ENCODE data around the gene MMP27. TPM values are rescaled to one million over a fixed set of nuclear protein-coding genes. Genes with fewer than 3 reads are reported as not detected.

Gene MMP27
- total RNA-seq: not detected in 2 replicates

GRCh38 chr11:102705626-102706025 lies at the start of gene MMP27:
MMP27 (minus strand) TSS chr11:102705769; CDS start chr11:102705714, 55 bp downstream.

GRCh38 chr11:102724904-102725500 lies 19.4 kb upstream of the MMP27 start, which contains the start of gene MMP8:
MMP8 (minus strand) TSS chr11:102724954; CDS start chr11:102724855, 99 bp downstream.

Other genes starting within 250 kb of the MMP27 start
- not detected in 2 replicates for gene MMP7, start 175.0 kb downstream of the MMP27 start, total RNA-seq
- not detected in 2 replicates for gene MMP20, start 80.4 kb downstream of the MMP27 start, total RNA-seq
- 0.11 TPM in 1 of 2 replicates, not detected in the other for gene MMP8, start 19.2 kb upstream of the MMP27 start, total RNA-seq
- 1.8 and 25.9 TPM in 2 replicates for gene MMP10, start 74.9 kb upstream of the MMP27 start, total RNA-seq
- gene MMP1, start 92.4 kb upstream of the MMP27 start, total RNA-seq: 30.6 and 57.7 TPM in 2 replicates
- gene MMP3, start 137.8 kb upstream of the MMP27 start, total RNA-seq: 0.78 and 5.9 TPM in 2 replicates
- gene MMP12, start 169.2 kb upstream of the MMP27 start, total RNA-seq: not detected in 2 replicates
- 0.16 TPM in 1 of 2 replicates, not detected in the other for gene MMP13, start 250.0 kb upstream of the MMP27 start, total RNA-seq

All from hair follicular keratinocyte (primary cell).